HG03095 (cell line): ENCODE measurements around the gene OPRD1.
"Not testable (repeated sequence)": the region's sequence is repeated elsewhere in the genome, so short reads cannot be mapped to it uniquely, and the experiment has no call there.

Source experiments
- ATAC-seq: cut with Tn5 transposase; IDR thresholded peaks from one replicate; pipeline ENCODE4 v1.9.1; 2021; ENCODE audit warnings: moderate library complexity; ENCODE audit not compliant: unreplicated experiment

Gene OPRD1

DNA sequence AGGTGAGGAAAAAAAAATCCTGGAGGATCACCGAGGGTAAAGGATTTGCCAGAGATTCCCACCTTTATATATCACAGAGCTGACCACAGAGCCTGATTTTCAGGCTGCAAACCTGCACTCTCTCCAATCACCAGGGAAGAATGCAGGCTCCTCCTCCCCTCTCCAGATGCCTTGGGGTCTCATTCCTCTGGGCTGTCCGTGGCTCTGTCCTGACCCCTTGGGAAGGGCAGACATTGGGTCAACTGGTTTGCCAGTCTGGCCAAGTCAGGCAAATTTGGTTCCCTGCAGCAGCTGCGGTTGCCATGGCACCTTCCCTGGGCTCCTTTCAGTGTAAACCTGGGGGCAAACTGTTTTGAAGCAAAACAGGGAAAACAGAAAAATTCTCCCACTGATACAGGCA, 11.6 kb upstream of the OPRD1 start:
- ATAC-seq: no peak

DNA sequence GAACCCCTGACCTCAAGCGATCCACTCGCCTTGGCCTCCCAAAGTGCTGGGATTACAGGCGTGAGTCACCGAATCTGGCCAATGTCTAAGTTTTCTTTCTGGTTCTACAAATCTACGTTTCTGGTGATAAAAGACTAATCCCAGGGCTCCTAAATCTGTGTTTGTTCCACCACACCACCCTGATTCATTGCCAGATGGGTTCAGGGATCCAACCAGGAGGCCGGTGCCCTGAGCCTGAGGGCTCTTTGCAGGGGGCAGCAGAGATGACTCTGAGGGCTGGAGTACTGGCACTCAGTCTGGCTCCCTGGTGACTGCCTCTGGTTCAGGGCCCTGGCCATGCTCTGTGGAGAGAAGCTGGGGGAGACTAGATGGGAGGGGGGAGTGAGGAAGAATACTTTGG, 10.5 kb upstream of the OPRD1 start:
- no peak for ATAC-seq

DNA sequence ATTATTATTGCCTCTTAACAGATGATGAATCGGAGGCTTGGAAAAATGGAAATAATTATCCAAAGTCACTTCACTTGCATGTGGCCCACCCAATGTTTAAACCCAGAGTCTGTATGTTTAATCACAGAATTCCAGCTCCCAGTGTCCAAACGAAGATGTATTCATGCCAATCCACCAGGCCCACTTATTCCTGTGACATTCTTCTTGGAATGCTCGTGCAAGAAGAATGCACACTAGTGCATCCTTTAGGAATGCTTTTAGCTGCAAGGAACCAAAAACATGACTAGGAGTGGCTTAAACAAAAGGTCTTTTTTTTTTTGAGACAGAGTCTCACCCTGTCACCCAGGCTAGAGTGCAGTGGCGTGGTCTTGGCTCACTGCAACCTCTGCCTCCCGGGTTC, 8.9 kb upstream of the OPRD1 start:
- no peak for ATAC-seq

DNA sequence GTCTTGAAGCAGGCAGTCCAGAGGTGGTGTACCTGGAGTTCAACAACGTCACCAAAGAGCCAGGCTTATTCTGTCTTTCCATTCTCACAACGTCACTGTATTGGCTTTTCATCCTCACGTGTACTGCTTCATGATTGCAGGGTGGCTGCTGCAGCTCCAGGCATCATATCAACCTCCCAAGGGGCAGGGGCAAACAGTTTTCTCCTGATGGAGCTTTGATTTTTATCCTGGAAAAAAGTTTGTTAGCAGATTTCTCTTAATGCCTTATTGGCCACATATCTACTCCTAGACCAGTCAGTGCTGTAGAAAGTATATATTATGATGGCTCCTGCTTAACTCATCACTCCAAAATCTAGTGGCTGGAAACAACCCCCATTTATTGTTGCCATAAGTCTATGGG, 8.3 kb upstream of the OPRD1 start:
- ATAC-seq: no peak

DNA sequence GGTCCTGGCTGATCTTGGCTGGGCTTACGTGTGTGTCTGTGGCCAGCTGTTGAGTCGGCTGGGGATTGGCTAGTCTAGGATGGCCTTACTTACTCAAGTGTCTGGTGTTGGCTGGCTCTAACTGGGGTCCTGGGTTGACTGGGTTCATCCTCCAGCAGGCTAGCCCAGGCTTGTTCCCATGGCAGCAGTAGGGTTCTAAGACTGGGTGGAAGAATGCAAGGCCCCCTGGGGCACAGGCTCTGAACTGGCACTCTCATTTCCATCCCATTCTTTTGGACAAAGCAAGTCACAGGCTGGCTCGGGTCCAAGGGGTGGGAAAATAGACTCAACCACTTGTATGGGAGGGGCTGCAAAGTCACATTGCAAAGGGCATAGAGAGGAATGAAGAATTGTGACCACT, 7.9 kb upstream of the OPRD1 start:
- ATAC-seq: no peak

DNA sequence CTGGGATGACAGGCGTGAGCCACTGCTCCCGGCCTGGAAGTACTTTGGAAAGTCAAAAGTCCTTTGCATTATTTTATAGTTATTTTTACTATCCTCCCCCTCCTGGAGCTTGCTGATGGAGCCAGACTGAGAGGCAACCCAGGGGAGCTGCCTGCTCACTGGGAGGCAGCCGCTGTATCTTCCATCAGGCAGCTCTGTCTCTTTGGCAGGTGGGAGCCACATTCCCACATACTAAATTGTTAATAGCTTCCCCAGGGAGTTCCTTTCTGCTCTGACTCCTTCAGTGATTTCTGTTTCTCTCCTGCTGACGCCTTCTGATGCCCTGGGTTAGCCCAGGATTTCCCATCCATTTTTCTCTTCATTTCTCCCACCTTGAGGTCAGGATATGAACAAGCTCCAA, 4.9 kb upstream of the OPRD1 start:
- ATAC-seq: no peak

DNA sequence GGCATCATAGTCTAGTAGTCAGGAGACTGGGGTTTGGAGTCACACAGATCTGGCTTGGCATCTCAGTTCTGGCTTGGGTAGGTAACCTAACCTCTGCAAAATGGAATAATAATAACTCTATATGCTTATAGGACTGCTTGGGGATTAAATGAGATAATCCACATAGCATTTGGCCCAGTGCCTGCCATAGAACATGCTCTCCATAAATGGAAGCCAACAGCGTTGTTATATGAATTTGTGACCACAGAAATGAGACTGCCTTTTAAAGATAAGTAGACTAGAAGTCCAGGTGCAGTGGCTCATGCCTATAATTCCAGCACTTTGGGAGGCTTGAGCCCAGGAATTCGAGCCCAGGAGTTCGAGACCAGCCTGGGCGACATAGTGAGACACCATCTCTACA, 4.0 kb upstream of the OPRD1 start:
- no peak for ATAC-seq

DNA sequence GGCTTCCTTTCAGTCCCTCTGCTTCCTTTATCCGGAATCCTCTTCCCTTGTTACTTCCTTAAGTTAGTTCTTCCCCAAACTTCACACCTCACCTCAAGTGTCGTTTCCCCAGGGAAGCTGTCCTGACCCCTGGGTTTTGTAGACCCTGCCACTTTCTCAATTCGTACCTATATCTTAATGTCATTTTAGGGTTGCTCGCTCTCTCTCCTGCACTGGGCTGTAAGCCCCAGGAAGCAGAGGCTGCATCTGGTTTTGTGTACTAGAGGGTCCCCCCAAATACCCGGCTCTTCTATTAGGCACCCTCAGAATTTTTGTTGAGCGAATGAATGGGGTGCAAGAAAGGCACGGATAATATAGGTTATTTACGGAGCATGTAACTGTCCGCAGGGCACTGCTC, 603 bp upstream of the OPRD1 start:
- ATAC-seq: no peak

DNA sequence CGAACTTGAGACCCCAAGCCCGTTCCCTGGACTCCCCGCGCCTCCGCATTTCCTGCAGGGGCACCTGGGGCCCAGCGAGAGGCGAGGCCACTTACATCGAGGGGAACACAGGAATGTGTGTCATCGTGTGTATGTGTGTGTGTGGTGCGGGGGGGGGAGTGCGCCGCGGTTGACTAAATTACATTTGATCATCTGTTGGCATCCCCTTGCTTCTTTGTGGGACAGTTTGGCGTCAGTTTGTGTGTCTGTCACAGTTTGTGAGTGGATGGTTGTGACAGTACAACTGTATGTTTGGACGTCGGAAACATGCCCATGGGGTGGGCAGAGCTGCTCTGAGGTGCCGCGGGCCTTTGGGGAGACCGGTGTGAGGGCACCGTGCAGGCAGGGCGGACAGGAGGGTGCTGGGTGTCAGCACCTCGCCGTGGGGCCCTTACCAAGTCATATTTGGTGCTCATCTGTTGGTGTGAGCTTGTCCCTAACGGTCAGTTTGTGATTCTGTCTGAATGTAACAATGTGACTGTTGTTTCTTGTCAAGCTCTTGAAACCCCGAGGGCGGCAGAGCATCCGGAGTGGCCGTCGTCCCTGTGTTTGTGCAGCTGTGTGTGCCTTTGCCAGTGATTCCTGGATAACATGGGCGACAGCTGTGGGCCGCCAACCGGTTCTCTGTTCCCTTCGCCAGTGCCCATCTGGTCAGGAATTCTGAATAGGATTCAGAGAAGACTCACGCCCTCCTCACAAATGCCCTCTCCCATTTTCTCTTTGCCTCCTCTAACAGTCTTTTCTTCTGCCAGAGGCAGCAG, 899 bp downstream of the OPRD1 start:
- ATAC-seq: no peak

DNA sequence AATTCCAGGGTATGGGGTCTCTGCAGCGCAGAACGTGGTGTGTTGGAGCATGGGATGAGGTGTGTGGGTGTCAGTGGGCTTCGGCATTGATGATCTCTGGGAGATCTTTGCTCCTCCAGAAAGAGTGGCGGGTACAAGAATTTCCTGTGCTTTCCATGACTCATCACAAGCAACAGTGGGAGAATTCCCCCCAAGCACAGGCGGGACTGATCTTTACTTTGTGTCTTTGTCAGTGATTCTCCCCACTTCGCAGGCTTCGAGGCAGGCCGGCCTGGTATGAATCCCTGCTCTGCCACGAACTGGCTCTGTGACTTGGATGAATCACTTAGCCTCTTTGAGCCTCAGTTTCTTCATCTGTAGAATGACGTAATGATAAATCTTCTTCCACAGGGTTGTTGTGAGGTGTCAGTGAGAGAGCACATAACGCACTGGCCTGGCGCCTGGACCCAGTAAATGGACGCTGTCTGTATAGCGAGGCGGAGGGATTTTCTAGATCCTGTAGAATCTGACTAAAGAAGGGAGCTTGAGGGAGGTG, 2.0 kb downstream of the OPRD1 start:
- ATAC-seq: no peak

DNA sequence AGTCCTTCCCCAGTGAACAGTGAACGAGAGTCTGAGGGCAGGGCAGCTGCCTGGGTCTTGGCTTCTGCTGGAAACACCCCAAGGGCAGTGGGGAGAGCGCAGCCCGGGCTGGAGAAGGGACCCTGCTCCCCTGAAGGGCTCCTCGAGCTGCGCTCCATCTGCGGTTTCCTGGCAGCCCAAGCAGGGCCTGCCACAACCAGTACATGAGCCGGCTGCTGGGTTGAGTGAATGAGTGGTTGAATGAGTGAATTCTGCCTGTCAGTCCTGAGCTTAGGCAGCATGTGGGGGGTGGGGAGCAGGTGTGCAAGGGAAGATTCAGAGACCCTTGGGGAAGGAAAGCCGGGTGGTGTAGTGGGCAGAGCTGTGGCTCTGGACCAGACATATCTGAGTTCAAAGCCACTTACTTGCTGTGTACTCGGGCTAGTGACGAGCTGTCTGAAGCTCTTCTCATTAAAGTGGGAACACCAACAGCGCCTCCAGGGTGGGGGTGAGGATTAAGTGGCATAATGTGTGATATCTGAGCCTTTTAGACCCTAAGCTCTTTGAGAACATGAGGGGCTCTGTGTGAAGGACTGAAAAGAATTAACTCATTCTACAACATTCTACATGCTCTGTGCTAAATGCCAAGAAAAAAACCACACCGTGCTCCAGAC, 3.7 kb downstream of the OPRD1 start:
- no peak for ATAC-seq

DNA sequence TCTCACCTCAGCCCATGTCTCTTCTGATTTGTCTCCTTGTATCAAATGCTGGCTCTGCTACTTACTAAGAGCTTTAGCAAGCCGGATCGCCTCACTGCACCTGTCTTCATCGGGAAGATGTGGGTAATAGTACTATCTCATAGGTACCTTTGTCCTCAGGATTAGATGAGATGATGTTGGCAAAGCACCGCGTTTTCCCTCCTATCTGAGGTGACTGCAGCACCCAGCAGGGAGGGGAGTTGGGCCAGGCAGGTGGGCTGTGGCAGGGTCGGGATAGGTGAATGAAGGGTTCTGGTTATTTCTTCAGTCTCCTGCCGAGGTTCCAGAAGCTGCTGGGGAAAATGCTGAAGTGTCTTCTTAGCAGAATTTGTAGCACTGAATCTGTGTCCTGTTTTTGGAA, 5.2 kb downstream of the OPRD1 start:
- ATAC-seq: no peak

DNA sequence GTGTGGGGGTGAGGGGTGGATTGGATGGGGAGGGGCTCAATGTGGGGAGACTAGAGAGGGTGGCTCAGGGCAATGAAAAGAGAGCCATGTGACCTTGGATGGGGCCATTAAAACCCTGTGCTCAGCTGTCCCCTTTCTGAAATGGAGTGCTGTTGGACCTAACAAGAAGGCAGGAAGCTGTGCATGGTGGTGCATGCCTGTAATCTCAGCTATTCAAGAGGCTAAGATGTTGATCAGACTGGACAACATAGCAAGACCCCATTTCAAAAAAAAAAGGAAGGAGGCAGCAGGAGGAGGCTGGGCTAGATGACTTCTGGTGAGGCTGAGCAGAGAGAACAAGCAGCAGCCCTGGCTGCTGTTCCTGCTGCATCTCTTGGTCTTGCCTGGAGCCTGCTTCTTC, 7.0 kb downstream of the OPRD1 start:
- ATAC-seq: no peak

DNA sequence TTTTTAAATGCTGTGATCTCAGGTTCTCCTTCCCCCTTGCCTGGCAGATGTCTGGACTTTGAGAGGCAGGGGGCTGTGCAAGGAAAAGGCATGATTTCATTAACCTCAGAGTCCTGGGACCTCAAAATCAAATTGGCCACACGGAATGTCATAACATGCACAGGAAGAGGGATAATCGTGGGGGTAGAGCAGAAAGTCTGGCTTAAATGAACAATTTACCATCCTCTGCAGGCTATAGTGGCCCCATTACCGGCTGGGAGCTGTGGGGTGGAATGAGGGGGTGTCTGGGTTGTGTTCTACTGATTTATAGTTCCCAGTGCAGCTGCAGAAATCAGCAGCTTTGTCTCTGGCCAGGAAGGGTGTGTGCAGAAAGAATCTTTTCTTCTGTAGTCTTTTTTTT, 10.8 kb downstream of the OPRD1 start:
- no peak for ATAC-seq

DNA sequence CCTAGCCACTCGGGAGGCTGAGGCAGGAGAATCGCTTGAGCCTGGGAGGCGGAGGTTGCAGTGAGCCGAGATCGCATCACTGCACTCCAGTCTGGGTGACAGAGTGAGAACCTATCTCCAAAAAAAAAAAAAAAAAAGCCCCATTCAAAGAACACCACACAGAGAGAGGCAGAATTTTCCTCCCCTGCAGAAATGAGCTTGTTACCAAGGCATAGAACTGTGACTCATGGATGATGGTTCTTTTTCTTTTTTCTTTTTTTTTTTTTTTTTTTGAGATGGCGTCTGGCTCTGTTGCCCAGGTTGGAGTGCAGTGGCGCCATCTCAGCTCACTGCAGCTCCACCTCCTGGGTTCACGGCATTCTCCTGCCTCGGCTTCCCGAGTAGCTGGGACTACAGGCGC, 12.1 kb downstream of the OPRD1 start:
- ATAC-seq: not testable (repeated sequence)

DNA sequence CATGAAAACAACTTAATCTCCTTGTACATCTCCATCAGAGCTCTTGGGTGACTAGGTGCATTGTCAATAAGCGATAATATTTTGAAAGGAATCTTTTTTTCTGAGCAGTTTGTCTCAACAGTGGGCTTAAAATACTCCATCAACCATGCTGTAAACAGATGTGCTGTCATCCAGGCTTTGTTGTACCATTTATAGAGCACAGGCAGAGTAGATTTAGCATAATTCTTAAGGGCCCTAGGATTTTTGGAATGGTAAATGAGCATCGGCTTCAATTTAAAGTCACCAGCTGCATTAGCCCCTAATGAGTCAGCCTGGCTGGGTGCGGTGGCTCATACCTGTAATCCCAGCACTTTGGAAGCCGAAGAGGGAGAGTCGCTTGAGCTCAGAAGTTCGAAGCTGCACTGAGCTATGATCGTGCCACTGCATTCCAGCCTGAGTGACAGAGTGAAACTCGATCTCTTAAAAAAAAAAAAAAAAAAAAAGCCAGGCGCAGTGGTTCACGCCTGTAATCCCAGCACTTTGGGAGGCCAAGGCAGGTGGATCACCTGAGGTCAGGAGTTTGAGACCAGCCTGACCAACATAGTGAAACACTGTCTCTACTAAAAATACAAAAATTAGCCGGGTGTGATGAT, 16.4 kb downstream of the OPRD1 start:
- ATAC-seq: not testable (repeated sequence)

DNA sequence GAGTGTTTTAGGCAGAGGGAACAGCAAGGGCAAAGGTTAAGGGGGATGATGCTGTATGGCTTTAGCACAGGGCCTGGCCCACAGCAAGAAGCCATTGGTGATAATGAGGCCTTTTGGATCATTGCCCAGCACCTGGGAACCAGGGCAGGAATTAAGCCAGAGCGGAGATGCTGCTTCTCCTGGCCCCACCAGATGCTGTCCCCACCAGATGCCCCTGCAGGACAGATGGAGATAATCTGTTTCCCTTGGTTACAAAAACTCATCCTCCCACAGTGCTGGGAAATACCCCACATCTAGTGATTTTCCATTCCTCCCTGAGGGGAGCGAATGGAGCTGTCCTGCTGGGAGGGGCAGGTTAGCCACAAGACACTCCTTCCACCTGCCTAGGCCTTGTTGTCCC, 18.8 kb downstream of the OPRD1 start:
- no peak for ATAC-seq

DNA sequence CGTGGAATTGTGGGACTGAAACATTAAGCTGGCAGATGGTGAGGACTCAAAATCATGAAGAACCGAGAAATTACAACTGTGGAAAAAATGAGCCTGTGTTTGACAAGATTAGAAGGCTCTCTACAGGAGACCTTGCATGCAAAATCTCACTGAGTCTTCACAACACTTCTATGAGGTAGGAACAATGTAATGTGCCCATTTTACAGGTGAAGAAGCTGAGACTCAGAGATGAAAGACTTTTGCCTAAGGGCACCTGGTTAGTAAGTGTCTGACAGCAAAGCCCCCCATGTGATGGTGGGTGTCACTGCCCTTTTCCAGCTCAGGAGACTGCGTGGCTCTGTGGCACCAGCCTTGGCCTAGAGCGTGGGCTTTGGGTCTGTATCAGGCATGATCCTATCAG, 21.0 kb downstream of the OPRD1 start:
- no peak for ATAC-seq

DNA sequence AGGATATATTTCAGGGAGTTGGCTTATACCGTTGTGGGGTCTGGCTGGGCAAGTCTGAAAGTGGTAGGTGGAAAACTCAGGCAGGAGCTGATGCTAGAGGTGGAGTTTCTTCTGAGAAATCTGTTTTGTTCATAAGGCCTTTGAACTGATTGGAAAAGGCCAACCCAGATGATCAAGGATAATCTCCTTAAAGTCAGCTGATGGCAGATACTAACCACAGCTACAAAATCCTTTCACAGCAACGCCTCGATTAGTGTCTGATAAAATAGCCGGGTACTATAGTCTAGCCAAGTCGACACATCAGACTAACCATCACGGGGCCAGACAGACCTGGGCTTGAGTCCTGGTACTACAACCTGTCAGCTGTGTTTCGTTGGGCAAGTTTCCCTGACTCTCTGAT, 21.4 kb downstream of the OPRD1 start:
- ATAC-seq: no peak

DNA sequence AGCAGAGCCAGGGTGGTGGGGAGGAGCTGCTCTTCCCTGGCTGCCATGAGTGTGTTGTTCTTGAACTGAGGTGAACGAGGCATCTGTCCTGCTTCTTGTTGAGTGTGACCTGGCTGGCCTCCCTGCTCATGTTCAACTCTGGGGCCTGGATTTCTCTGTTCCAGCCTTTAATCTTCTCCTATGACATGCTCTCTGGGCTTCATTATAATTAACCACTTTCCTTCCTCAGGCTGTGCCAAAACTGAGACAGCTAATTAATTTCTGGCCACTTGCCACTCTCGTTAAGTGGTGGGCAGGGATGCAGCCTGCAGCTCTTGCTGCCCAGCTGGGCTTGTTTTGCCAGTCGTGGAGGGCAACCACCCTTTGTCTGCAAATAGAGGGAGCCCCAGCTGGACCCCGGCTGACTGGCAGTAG, 23.3 kb downstream of the OPRD1 start:
- no peak for ATAC-seq

DNA sequence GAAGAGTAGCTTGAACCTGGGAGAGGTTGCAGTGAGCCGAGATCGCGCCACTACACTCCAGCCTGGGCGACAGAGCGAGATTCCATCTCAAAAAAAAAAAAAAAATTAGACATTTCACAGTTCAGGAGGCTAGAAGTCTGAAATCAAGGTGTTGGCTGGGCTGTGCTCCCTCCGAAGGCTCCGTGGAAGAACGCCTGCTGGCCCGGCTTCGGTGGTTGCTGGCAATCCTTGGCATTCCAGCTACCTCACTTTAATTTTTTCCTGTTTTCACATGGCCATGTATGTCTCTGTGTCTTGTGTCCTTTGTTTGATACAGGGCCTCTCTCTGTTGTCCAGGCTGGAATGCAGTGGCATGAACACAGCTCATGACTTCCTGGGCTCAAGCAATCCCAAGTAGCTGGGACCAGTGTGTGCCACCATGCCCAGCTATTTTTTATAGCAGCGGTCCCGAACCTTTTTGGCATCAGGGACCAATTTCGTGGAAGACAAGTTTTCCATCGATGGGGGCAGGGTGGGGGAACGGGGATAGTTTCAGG, 24.5 kb downstream of the OPRD1 start:
- ATAC-seq: no peak
